PC-3 (cell line): ENCODE measurements around the gene TMEM54. TPM values are rescaled to one million over a fixed set of nuclear protein-coding genes. Genes with fewer than 3 reads are reported as not detected.

ENCODE experiments used
- ATAC-seq: fragments of 200-7000 bp; cut with Tn5 transposase; 2 replicates; pipeline ENCODE4 v1.9.1; 2020; ENCODE audit warnings: mild to moderate bottlenecking, moderate library complexity
- BruUV-seq: library from RNA; stranded (reverse); fragments of 400-500 nt; replicated peaks from 2 replicates; lab custom pipeline; 2021; lab: Mats Ljungman, UMichigan
- CTCF ChIA-PET: fragments of 300-600 bp; sonication (Branson Sonifier 250); formaldehyde crosslinking; loops from one replicate; lab custom pipeline; 2022; ENCODE audit warnings: antibody characterized with exemption; lab: Charles Lee
- POLR2A ChIA-PET: fragments of 300-600 bp; sonication (Branson Sonifier 250); formaldehyde crosslinking; loops from one replicate; lab custom pipeline; 2022; ENCODE audit warnings: antibody characterized with exemption; ENCODE audit not compliant: unreplicated experiment; lab: Charles Lee
- DNase-seq: peaks from one replicate; pipeline ENCODE4 v3.0.0-alpha.2; 2015
- H2AFZ ChIP-seq: fragments of 300-600 bp; sonication (generic); 2 replicates; pipeline ENCODE4 v1.6.0; 2016; ENCODE audit warnings: antibody characterized with exemption, low read length
- H3F3A ChIP-seq: fragments of 300-600 bp; sonication (generic); one replicate; pipeline ENCODE4 v1.6.0; 2017; ENCODE audit warnings: antibody characterized with exemption, low read length, control low read depth, mild to moderate bottlenecking; ENCODE audit not compliant: unreplicated experiment
- H3K27ac ChIP-seq: fragments of 300-600 bp; sonication (generic); 2 replicates; pipeline ENCODE4 v1.5.1; 2016; ENCODE audit warnings: mild to moderate bottlenecking, low read length
- H3K27me3 ChIP-seq: fragments of 300-600 bp; sonication (generic); 2 replicates; pipeline ENCODE4 v1.6.1; 2016; ENCODE audit warnings: low read length, mixed read lengths
- H3K36me3 ChIP-seq: fragments of 300-600 bp; sonication (generic); 2 replicates; pipeline ENCODE4 v1.6.1; 2016; ENCODE audit warnings: low read depth, mixed run types, low read length, mixed read lengths
- H3K4me1 ChIP-seq: fragments of 300-600 bp; sonication (generic); 2 replicates; pipeline ENCODE4 v1.5.1; 2016; ENCODE audit warnings: low read length; ENCODE audit not compliant: insufficient read depth
- H3K4me2 ChIP-seq: fragments of 300-600 bp; sonication (generic); 2 replicates; pipeline ENCODE4 v1.6.0; 2016; ENCODE audit warnings: low read length
- H3K4me3 ChIP-seq: fragments of 300-600 bp; sonication (generic); 2 replicates; pipeline ENCODE4 v1.5.1; 2016; ENCODE audit warnings: mild to moderate bottlenecking, low read length, mixed read lengths
- H3K79me2 ChIP-seq: fragments of 300-600 bp; sonication (generic); 2 replicates; pipeline ENCODE4 v1.6.1; 2017; ENCODE audit warnings: low read length, mixed read lengths
- H3K9ac ChIP-seq: fragments of 300-600 bp; sonication (generic); 2 replicates; pipeline ENCODE4 v1.6.0; 2016; ENCODE audit warnings: mild to moderate bottlenecking, low read length
- H3K9me2 ChIP-seq: fragments of 300-600 bp; sonication (generic); replicated peaks from 2 replicates; pipeline ENCODE4 v1.6.1; 2016; ENCODE audit warnings: mixed run types, low read length, mixed read lengths
- H3K9me3 ChIP-seq: fragments of 300-600 bp; sonication (generic); 2 replicates; pipeline ENCODE4 v1.6.1; 2016; ENCODE audit warnings: low read length, mixed read lengths
- H4K20me1 ChIP-seq: fragments of 300-600 bp; sonication (generic); 2 replicates; pipeline ENCODE4 v1.6.1; 2016; ENCODE audit warnings: low read length, mixed read lengths
- EZH2 ChIP-seq: fragments of 300-600 bp; sonication (generic); IDR thresholded peaks from one replicate; pipeline ENCODE4 v1.6.1; 2017; ENCODE audit warnings: antibody characterized with exemption, mild to moderate bottlenecking, low read length; ENCODE audit not compliant: unreplicated experiment
- EZH2phosphoT487 ChIP-seq: fragments of 300-600 bp; sonication (generic); IDR thresholded peaks from 2 replicates; pipeline ENCODE4 v1.6.1; 2018; ENCODE audit warnings: mild to moderate bottlenecking, antibody characterized with exemption, low read length, borderline replicate concordance
- intact Hi-C: fragments of 100-400 bp; cut with micrococcal nuclease; formaldehyde crosslinking; loops from 2 replicates; pipeline ENCODE4 v1.9.0; 2023
- total RNA-seq: library from RNA; depleted of rRNA; stranded (reverse); fragments of >200 nt; gene quantifications from 2 replicates; pipeline ENCODE4 v1.2.3, GENCODE V29; 2014
- TF ChIP-seq, protein P1 (sequence below): fragments of 300-600 bp; sonication (generic); conservative IDR thresholded peaks from 2 replicates; pipeline ENCODE4 v1.5.1; 2017; ENCODE audit warnings: antibody characterized with exemption, low read depth, mild to moderate bottlenecking, low read length

The TMEM54 gene
- total RNA-seq, 1 experiment from 2014 or later: 175 TPM

DNA sequence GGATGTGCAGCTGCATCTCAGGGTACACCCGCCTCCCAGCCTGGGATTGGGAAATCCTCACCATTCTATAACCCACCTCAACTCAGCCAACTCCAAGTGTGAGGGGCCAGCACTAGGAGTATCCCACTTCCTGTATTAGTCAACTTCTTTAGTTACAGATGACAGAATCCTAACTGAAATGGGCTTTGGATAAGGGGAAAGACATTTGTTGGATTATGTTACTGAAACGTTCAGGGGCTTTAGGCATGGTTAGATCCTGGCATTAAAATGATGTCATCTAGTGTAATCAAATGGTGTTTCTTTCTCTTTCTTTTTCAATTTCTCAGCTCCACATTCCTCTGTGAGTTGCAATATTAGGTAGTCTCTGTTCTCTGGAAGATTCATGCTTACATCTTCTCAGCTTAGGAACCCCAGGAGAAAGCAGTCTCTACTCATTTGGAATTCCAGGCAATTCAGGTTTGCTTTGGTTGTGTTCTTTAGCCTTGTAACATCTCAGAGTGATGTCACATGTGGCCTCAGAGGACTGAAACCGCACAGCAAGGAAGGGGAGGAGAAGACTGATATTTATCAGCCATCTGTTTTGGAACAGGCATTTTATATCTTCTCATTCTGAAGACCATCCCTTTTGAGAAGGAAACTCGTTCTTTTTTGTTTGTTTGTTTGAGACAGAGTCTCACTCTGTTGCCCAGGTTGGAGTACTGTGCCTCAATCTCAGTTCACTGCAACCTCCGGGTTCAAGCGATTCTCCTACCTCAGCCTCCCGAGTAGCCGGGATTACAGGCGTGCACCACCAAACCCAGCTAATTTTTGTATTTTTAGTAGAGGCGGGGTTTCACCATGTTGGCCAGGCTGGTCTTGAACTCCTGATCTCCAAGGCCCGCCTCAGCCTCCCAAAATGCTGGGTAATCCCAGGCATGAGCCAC, 18.9 kb upstream of the TMEM54 start:
- no peaks in the 10 kb centered on the region for H3K9me2 ChIP-seq
- no peaks in the 10 kb centered on the region for H3K9me3 ChIP-seq
- no peaks in the 10 kb centered on the region for H4K20me1 ChIP-seq
- no TSS peak for BruUV-seq
- CTCF ChIA-PET: no interaction called here
- TF ChIP-seq, protein P1, sequence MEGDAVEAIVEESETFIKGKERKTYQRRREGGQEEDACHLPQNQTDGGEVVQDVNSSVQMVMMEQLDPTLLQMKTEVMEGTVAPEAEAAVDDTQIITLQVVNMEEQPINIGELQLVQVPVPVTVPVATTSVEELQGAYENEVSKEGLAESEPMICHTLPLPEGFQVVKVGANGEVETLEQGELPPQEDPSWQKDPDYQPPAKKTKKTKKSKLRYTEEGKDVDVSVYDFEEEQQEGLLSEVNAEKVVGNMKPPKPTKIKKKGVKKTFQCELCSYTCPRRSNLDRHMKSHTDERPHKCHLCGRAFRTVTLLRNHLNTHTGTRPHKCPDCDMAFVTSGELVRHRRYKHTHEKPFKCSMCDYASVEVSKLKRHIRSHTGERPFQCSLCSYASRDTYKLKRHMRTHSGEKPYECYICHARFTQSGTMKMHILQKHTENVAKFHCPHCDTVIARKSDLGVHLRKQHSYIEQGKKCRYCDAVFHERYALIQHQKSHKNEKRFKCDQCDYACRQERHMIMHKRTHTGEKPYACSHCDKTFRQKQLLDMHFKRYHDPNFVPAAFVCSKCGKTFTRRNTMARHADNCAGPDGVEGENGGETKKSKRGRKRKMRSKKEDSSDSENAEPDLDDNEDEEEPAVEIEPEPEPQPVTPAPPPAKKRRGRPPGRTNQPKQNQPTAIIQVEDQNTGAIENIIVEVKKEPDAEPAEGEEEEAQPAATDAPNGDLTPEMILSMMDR: no peak
- no peak for TF ChIP-seq EZH2phosphoT487
- TF ChIP-seq EZH2: no peak
- no peak; the same call in 1 of the 2 replicates for ATAC-seq
- intact Hi-C loops: no loop called here
- no peak overlapping the region for H3K9ac ChIP-seq
- no peaks in the 10 kb centered on the region; the same call in 1 of the 2 replicates for H3K4me1 ChIP-seq
- H3K27ac ChIP-seq: no peak overlapping the region
- no peaks in the 10 kb centered on the region for H3K79me2 ChIP-seq
- peak overlapping the region; percentile 55; the same call in 1 of the 2 replicates for H2AFZ ChIP-seq
- H3F3A ChIP-seq: no peaks in the 10 kb centered on the region
- POLR2A ChIA-PET: no interaction called here
- DNase-seq: no peak
- H3K27me3 ChIP-seq: no peaks in the 10 kb centered on the region
- no peak overlapping the region for H3K4me2 ChIP-seq
- H3K36me3 ChIP-seq: no peaks in the 10 kb centered on the region
- no peak overlapping the region for H3K4me3 ChIP-seq

DNA sequence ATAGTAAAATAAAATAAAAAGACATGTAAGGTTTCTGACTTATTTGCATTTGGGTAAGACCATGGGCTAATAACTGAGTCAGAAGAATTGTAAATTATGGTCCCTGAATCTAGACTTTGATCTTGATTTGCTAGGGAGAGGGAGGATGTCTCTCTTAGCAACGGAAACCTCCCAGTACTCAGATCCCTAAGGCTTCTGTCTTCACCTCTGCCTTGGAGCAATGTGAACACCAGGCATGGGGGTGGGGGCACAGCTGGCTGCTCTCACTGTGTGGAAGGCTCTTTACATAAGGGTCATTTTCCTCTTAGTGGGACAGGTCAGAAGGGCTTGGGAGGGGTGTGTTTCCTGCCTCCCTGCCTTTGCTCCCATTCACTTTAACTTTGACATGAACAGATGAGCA, 17.0 kb upstream of the TMEM54 start:
- H3K4me2 ChIP-seq: no peak overlapping the region
- H3K27me3 ChIP-seq: no peaks in the 10 kb centered on the region
- no peak for TF ChIP-seq EZH2phosphoT487
- TF ChIP-seq EZH2: no peak
- TF ChIP-seq, protein P1: no peak
- no peaks in the 10 kb centered on the region for H4K20me1 ChIP-seq
- H3K9ac ChIP-seq: no peak overlapping the region
- H3K9me3 ChIP-seq: no peaks in the 10 kb centered on the region
- H3K9me2 ChIP-seq: no peaks in the 10 kb centered on the region
- H3K36me3 ChIP-seq: no peaks in the 10 kb centered on the region
- no peaks in the 10 kb centered on the region for H3K79me2 ChIP-seq
- DNase-seq (no peak), ATAC-seq (no peak)
- intact Hi-C loops: no loop called here
- POLR2A ChIA-PET: no interaction called here
- H3K4me1 ChIP-seq: no peaks in the 10 kb centered on the region; the same call in 1 of the 2 replicates
- BruUV-seq: no TSS peak
- H2AFZ ChIP-seq: no peak overlapping the region
- CTCF ChIA-PET: no interaction called here
- no peak overlapping the region for H3K27ac ChIP-seq
- H3F3A ChIP-seq: no peaks in the 10 kb centered on the region
- H3K4me3 ChIP-seq: no peak overlapping the region

DNA sequence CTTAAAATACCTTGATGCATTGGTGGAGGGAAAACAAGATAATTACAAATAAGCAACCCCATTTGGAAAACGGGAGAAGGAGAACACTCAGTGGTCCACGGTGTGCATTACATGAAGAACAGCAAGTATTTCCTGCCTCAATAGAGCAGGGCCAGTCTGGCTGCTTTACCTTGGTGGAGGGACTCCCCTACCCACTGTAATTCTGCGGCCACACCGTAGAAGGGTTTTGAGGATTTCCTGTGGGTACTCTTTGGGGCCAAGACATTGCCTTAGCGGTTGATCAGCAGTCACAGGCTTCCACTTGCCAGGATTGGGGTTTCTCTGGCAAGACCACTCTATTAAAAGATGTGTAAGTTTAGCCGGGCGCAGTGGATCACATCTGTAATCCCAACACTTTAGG, 16.3 kb upstream of the TMEM54 start:
- H3K27ac ChIP-seq: no peak overlapping the region
- CTCF ChIA-PET: no interaction called here
- ATAC-seq: no peak
- H3K9me2 ChIP-seq: no peaks in the 10 kb centered on the region
- H3F3A ChIP-seq: no peaks in the 10 kb centered on the region
- intact Hi-C loops: no loop called here
- BruUV-seq: no TSS peak
- no peaks in the 10 kb centered on the region for H3K79me2 ChIP-seq
- H3K4me3 ChIP-seq: no peak overlapping the region
- no peak for DNase-seq
- H3K27me3 ChIP-seq: no peaks in the 10 kb centered on the region
- no peaks in the 10 kb centered on the region for H3K9me3 ChIP-seq
- no peak overlapping the region for H3K4me2 ChIP-seq
- no peaks in the 10 kb centered on the region for H3K36me3 ChIP-seq
- H3K4me1 ChIP-seq: no peaks in the 10 kb centered on the region; the same call in 1 of the 2 replicates
- H2AFZ ChIP-seq: no peak overlapping the region
- POLR2A ChIA-PET: no interaction called here
- H4K20me1 ChIP-seq: no peaks in the 10 kb centered on the region
- no peak overlapping the region for H3K9ac ChIP-seq
- no peak for TF ChIP-seq EZH2phosphoT487
- TF ChIP-seq EZH2: no peak
- TF ChIP-seq, protein P1: no peak
